Measurements from ENCODE around the gene RIMS1. TPM values are rescaled to one million over a fixed set of nuclear protein-coding genes. Genes with fewer than 3 reads are reported as not detected.

The RIMS1 gene
- total and polyA plus RNA-seq, 4 experiments from 2014 or later, result not detected

GRCh38 chr6:72238900-72239299 lies 352.6 kb downstream of the RIMS1 start:
- ChIA-PET CTCF (ENCODE audit: partially characterized antibody) (no interaction called here), POLR2A (ENCODE audit: partially characterized antibody) (no interaction called here)
- no peaks in the 10 kb centered on the region for H3K27me3 ChIP-seq (ENCODE audit: insufficient read depth, low read length)
- H3K27ac Mint-ChIP-seq, result no peak overlapping the region
- H3K4me3 ChIP-seq (ENCODE audit: low read length in 2 of 2), result no peak overlapping the region
- H3K27ac ChIP-seq (ENCODE audit: low read depth, low read length), result no peak overlapping the region
- H3K27me3 Mint-ChIP-seq, result no peaks in the 10 kb centered on the region
- no peak for DNase-seq
- no peaks in the 10 kb centered on the region for H3K4me1 Mint-ChIP-seq
- no peak overlapping the region for H3K4me3 Mint-ChIP-seq
- H3K36me3 ChIP-seq (ENCODE audit: insufficient read depth, low read length), result no peaks in the 10 kb centered on the region
- intact Hi-C loops (cut with micrococcal nuclease), result no loop called here
- no peaks in the 10 kb centered on the region for H3K4me1 ChIP-seq (ENCODE audit: insufficient read depth, low read length)
- no peaks in the 10 kb centered on the region for H3K36me3 Mint-ChIP-seq
- peaks cover 0 to 2% (median 0%) of the 10 kb centered on the region in 8 donors for H3K9me3 Mint-ChIP-seq
- H3K9me3 ChIP-seq (ENCODE audit: control insufficient read depth in 1 of 2, low read length in 2 of 2), result no peaks in the 10 kb centered on the region

GRCh38 chr6:72245565-72245964 lies 359.2 kb downstream of the RIMS1 start:
- Histone ChIP-seq H3K4me1 (ENCODE audit: insufficient read depth, low read length) (no peaks in the 10 kb centered on the region), H3K4me3 (ENCODE audit: low read length in 2 of 2) (no peak overlapping the region), H3K27me3 (ENCODE audit: insufficient read depth, low read length) (no peaks in the 10 kb centered on the region), H3K36me3 (ENCODE audit: insufficient read depth, low read length) (no peaks in the 10 kb centered on the region), H3K9me3 (ENCODE audit: control insufficient read depth in 1 of 2, low read length in 2 of 2) (no peaks in the 10 kb centered on the region), H3K27ac (ENCODE audit: low read depth, low read length) (no peak overlapping the region)
- H3K4me1 Mint-ChIP-seq, result no peaks in the 10 kb centered on the region
- H3K36me3 Mint-ChIP-seq, result no peaks in the 10 kb centered on the region
- intact Hi-C loops (cut with micrococcal nuclease), result no loop called here
- H3K27me3 Mint-ChIP-seq, result no peaks in the 10 kb centered on the region
- ChIA-PET POLR2A (ENCODE audit: partially characterized antibody) (no interaction called here), CTCF (ENCODE audit: partially characterized antibody) (no interaction called here)
- H3K4me3 Mint-ChIP-seq, result no peak overlapping the region
- DNase-seq, result no peak
- no peak overlapping the region for H3K27ac Mint-ChIP-seq
- H3K9me3 Mint-ChIP-seq, result no peaks in the 10 kb centered on the region

- Mint-ChIP-seq H3K36me3 (no peaks in the 10 kb centered on the region), H3K4me1 (no peaks in the 10 kb centered on the region), H3K27me3 (no peaks in the 10 kb centered on the region), H3K4me3 (no peak overlapping the region), H3K9me3 (no peaks in the 10 kb centered on the region), H3K27ac (no peak overlapping the region)
- ChIA-PET CTCF (ENCODE audit: partially characterized antibody) (no interaction called here), POLR2A (ENCODE audit: partially characterized antibody) (no interaction called here)
- Histone ChIP-seq H3K9me3 (ENCODE audit: control insufficient read depth in 1 of 2, low read length in 2 of 2) (no peaks in the 10 kb centered on the region), H3K4me1 (ENCODE audit: insufficient read depth, low read length) (no peaks in the 10 kb centered on the region), H3K4me3 (ENCODE audit: low read length in 2 of 2) (no peak overlapping the region), H3K27ac (ENCODE audit: low read depth, low read length) (no peak overlapping the region), H3K36me3 (ENCODE audit: insufficient read depth, low read length) (no peaks in the 10 kb centered on the region), H3K27me3 (ENCODE audit: insufficient read depth, low read length) (no peaks in the 10 kb centered on the region)
- no peak for DNase-seq
- intact Hi-C loops (cut with micrococcal nuclease), result no loop called here
Observed at GRCh38 chr6:72246926-72247325, 360.6 kb downstream of the RIMS1 start.

- H3K4me3 ChIP-seq (ENCODE audit: low read length in 2 of 2), result no peak overlapping the region
- Mint-ChIP-seq H3K9me3 (no peaks in the 10 kb centered on the region), H3K27me3 (no peaks in the 10 kb centered on the region), H3K27ac (no peak overlapping the region), H3K4me3 (no peak overlapping the region), H3K36me3 (no peaks in the 10 kb centered on the region), H3K4me1 (no peaks in the 10 kb centered on the region)
- no peaks in the 10 kb centered on the region for H3K9me3 ChIP-seq (ENCODE audit: control insufficient read depth in 1 of 2, low read length in 2 of 2)
- H3K4me1 ChIP-seq (ENCODE audit: insufficient read depth, low read length), result no peaks in the 10 kb centered on the region
- H3K27me3 ChIP-seq (ENCODE audit: insufficient read depth, low read length), result no peaks in the 10 kb centered on the region
- POLR2A ChIA-PET (ENCODE audit: partially characterized antibody), result no interaction called here
- no peak for DNase-seq
- H3K36me3 ChIP-seq (ENCODE audit: insufficient read depth, low read length), result no peaks in the 10 kb centered on the region
- intact Hi-C loops (cut with micrococcal nuclease), result no loop called here
- no peak overlapping the region for H3K27ac ChIP-seq (ENCODE audit: low read depth, low read length)
- CTCF ChIA-PET (ENCODE audit: partially characterized antibody), result no interaction called here
Observed at GRCh38 chr6:72248621-72249020, 362.3 kb downstream of the RIMS1 start.

GRCh38 chr6:72250664-72251063 lies 364.3 kb downstream of the RIMS1 start:
- POLR2A ChIA-PET (ENCODE audit: partially characterized antibody), result no interaction called here
- no peaks in the 10 kb centered on the region for H3K36me3 Mint-ChIP-seq
- intact Hi-C loops (cut with micrococcal nuclease), result no loop called here

GRCh38 chr6:72260489-72260888 lies 374.1 kb downstream of the RIMS1 start:
- H3K27me3 ChIP-seq (ENCODE audit: insufficient read depth, low read length), result no peaks in the 10 kb centered on the region
- intact Hi-C loops (cut with micrococcal nuclease), result no loop called here
- CTCF ChIA-PET (ENCODE audit: partially characterized antibody), result no interaction called here

More at GRCh38 chr6:72250664-72251063, 364.3 kb downstream of the RIMS1 start:
- Mint-ChIP-seq H3K4me3 (no peak overlapping the region), H3K4me1 (no peaks in the 10 kb centered on the region), H3K27me3 (no peaks in the 10 kb centered on the region), H3K27ac (no peak overlapping the region), H3K9me3 (no peaks in the 10 kb centered on the region)
- Histone ChIP-seq H3K4me1 (ENCODE audit: insufficient read depth, low read length) (no peaks in the 10 kb centered on the region), H3K4me3 (ENCODE audit: low read length in 2 of 2) (no peak overlapping the region), H3K9me3 (ENCODE audit: control insufficient read depth in 1 of 2, low read length in 2 of 2) (no peaks in the 10 kb centered on the region), H3K27ac (ENCODE audit: low read depth, low read length) (no peak overlapping the region), H3K36me3 (ENCODE audit: insufficient read depth, low read length) (no peaks in the 10 kb centered on the region), H3K27me3 (ENCODE audit: insufficient read depth, low read length) (no peaks in the 10 kb centered on the region)
- CTCF ChIA-PET (ENCODE audit: partially characterized antibody), result no interaction called here
- no peak for DNase-seq

GRCh38 chr6:72261554-72261953 lies 375.2 kb downstream of the RIMS1 start:
- no peak overlapping the region for H3K4me3 Mint-ChIP-seq
- CTCF ChIA-PET (ENCODE audit: partially characterized antibody), result no interaction called here
- Histone ChIP-seq H3K27ac (ENCODE audit: low read depth, low read length) (no peak overlapping the region), H3K36me3 (ENCODE audit: insufficient read depth, low read length) (no peaks in the 10 kb centered on the region), H3K4me3 (ENCODE audit: low read length in 2 of 2) (no peak overlapping the region), H3K4me1 (ENCODE audit: insufficient read depth, low read length) (no peaks in the 10 kb centered on the region), H3K27me3 (ENCODE audit: insufficient read depth, low read length) (no peaks in the 10 kb centered on the region), H3K9me3 (ENCODE audit: control insufficient read depth in 1 of 2, low read length in 2 of 2) (no peaks in the 10 kb centered on the region)
- no peaks in the 10 kb centered on the region for H3K36me3 Mint-ChIP-seq
- no peak for DNase-seq
- no peaks in the 10 kb centered on the region for H3K4me1 Mint-ChIP-seq
- H3K27ac Mint-ChIP-seq, result no peak overlapping the region
- H3K27me3 Mint-ChIP-seq, result no peaks in the 10 kb centered on the region
- no peaks in the 10 kb centered on the region for H3K9me3 Mint-ChIP-seq
- POLR2A ChIA-PET (ENCODE audit: partially characterized antibody), result no interaction called here
- intact Hi-C loops (cut with micrococcal nuclease), result no loop called here

More at GRCh38 chr6:72260489-72260888, 374.1 kb downstream of the RIMS1 start:
- no peaks in the 10 kb centered on the region for H3K36me3 ChIP-seq (ENCODE audit: insufficient read depth, low read length)
- no peak overlapping the region for H3K4me3 ChIP-seq (ENCODE audit: low read length in 2 of 2)
- H3K9me3 ChIP-seq (ENCODE audit: control insufficient read depth in 1 of 2, low read length in 2 of 2), result no peaks in the 10 kb centered on the region
- no peak overlapping the region for H3K4me3 Mint-ChIP-seq
- POLR2A ChIA-PET (ENCODE audit: partially characterized antibody), result no interaction called here
- no peak for DNase-seq
- H3K4me1 ChIP-seq (ENCODE audit: insufficient read depth, low read length), result no peaks in the 10 kb centered on the region
- H3K36me3 Mint-ChIP-seq, result no peaks in the 10 kb centered on the region
- H3K27ac Mint-ChIP-seq, result no peak overlapping the region
- H3K27me3 Mint-ChIP-seq, result no peaks in the 10 kb centered on the region
- H3K9me3 Mint-ChIP-seq, result no peaks in the 10 kb centered on the region
- no peak overlapping the region for H3K27ac ChIP-seq (ENCODE audit: low read depth, low read length)
- H3K4me1 Mint-ChIP-seq, result no peaks in the 10 kb centered on the region

- CTCF ChIA-PET (ENCODE audit: partially characterized antibody), result no interaction called here
- Mint-ChIP-seq H3K9me3 (no peaks in the 10 kb centered on the region), H3K4me3 (no peak overlapping the region)
Observed at GRCh38 chr6:72262254-72262653, 375.9 kb downstream of the RIMS1 start.

More at GRCh38 chr6:72262254-72262653, 375.9 kb downstream of the RIMS1 start:
- Histone ChIP-seq H3K4me1 (ENCODE audit: insufficient read depth, low read length) (no peaks in the 10 kb centered on the region), H3K9me3 (ENCODE audit: control insufficient read depth in 1 of 2, low read length in 2 of 2) (no peaks in the 10 kb centered on the region), H3K27me3 (ENCODE audit: insufficient read depth, low read length) (no peaks in the 10 kb centered on the region), H3K4me3 (ENCODE audit: low read length in 2 of 2) (no peak overlapping the region), H3K27ac (ENCODE audit: low read depth, low read length) (no peak overlapping the region), H3K36me3 (ENCODE audit: insufficient read depth, low read length) (no peaks in the 10 kb centered on the region)
- H3K36me3 Mint-ChIP-seq, result no peaks in the 10 kb centered on the region
- no peak overlapping the region for H3K27ac Mint-ChIP-seq
- no peaks in the 10 kb centered on the region for H3K4me1 Mint-ChIP-seq
- no peak for DNase-seq
- intact Hi-C loops (cut with micrococcal nuclease), result no loop called here
- POLR2A ChIA-PET (ENCODE audit: partially characterized antibody), result no interaction called here
- no peaks in the 10 kb centered on the region for H3K27me3 Mint-ChIP-seq

Data from CD4-positive, alpha-beta memory T cell (primary cell).